Measurements from ENCODE around the gene CR1. TPM values are rescaled to one million over a fixed set of nuclear protein-coding genes. Genes with fewer than 3 reads are reported as not detected.
"Not testable (repeated sequence)": the region's sequence is repeated elsewhere in the genome, so short reads cannot be mapped to it uniquely, and the experiment has no call there.

CR1 gene
- total and polyA plus RNA-seq, 2 donors = 1.5 to 1.6 TPM

DNA sequence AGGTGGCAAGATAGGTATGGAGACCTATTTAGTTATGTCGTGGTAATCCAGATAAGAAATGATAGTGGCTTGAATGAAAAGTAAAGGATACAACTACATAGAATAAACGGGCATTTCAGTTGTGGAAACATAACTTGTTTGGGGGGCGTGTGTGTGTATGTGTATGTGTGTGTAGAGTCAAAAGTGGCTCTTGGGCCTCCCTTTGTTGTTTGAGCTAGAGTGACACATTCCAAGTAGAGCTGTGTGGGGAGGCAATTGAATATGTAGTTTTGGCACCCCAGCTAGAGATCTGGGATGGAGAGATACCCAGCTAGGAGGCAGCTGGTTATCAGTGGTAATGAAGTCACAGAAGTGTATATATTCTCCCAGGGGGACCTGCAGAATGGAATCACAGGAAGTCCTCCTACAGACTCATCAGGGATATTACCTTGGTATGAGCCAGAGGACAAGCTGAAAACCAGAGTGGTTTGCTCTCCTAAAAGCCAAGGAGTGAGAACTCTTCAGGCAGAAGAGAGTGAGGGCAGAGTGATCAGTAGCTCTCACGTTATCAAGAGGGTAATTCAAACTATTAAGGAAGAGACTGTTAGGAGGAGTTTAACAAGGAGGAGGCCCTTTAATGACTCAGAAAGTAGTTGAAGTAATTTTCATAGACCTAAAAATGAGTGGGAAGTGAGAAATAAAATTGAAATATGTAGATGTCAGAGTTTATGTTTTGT is 154.1 kb downstream of the CR1 start:
- Histone ChIP-seq H3K36me3 (ENCODE audit: control insufficient read depth in 2 of 2, insufficient read depth in 2 of 2, low read length in 1 of 2) (no peaks in the 10 kb centered on the region), H3K4me3 (ENCODE audit: low read length in 2 of 2) (no peak overlapping the region), H3K27ac (ENCODE audit: low read depth in 1 of 2, low read length in 1 of 2) (no peak overlapping the region), H3K9me3 (ENCODE audit: control insufficient read depth in 2 of 2, insufficient read depth in 1 of 2, low read length in 1 of 2) (no peaks in the 10 kb centered on the region), H3K27me3 (ENCODE audit: control insufficient read depth in 2 of 2, insufficient read depth in 1 of 2, low read length in 1 of 2) (peaks cover 0 to 25% of the 10 kb centered on the region in 2 donors), H3K4me1 (ENCODE audit: control insufficient read depth in 2 of 2, insufficient read depth in 2 of 2, low read length in 2 of 2) (peaks cover 3 to 5% of the 10 kb centered on the region in 2 donors)
- DNase-seq (ENCODE audit: low read depth in 6 of 9, low spot score in 9 of 9) = no peak
- 95% methylated on average over 4 of the region's 4 CpGs for WGBS

DNA sequence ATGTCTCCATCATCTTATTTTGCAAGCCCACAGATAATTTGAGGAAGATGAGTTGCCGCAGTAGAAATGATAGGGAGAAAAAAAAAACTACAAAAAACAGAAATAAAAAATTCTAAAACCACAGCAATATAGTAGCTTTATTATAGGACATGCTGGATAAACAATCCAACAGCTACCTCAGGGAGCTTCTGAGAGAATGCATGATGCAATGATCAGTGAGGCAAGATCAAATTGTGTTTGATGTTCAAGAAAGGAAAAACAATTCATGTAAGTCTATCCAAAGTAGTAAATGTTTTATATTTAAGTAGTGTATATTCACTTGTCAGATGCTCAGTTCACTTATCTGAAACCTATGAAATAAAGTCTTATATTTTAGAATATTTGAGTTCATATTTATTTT is 155.6 kb downstream of the CR1 start:
- H3K4me3 ChIP-seq (ENCODE audit: low read length in 2 of 2) = no peak overlapping the region
- no peaks in the 10 kb centered on the region for H3K36me3 ChIP-seq (ENCODE audit: control insufficient read depth in 2 of 2, insufficient read depth in 2 of 2, low read length in 1 of 2)
- H3K27ac ChIP-seq (ENCODE audit: low read depth in 1 of 2, low read length in 1 of 2) = no peak overlapping the region
- no peaks in the 10 kb centered on the region for H3K9me3 ChIP-seq (ENCODE audit: control insufficient read depth in 2 of 2, insufficient read depth in 1 of 2, low read length in 1 of 2)
- peaks cover 0 to 10% of the 10 kb centered on the region in 2 donors for H3K27me3 ChIP-seq (ENCODE audit: control insufficient read depth in 2 of 2, insufficient read depth in 1 of 2, low read length in 1 of 2)
- 100% methylated on average over 1 of the region's 1 CpG for WGBS
- H3K4me1 ChIP-seq (ENCODE audit: control insufficient read depth in 2 of 2, insufficient read depth in 2 of 2, low read length in 2 of 2) = no peaks in the 10 kb centered on the region
- no peak for DNase-seq (ENCODE audit: low read depth in 6 of 9, low spot score in 9 of 9)

DNA sequence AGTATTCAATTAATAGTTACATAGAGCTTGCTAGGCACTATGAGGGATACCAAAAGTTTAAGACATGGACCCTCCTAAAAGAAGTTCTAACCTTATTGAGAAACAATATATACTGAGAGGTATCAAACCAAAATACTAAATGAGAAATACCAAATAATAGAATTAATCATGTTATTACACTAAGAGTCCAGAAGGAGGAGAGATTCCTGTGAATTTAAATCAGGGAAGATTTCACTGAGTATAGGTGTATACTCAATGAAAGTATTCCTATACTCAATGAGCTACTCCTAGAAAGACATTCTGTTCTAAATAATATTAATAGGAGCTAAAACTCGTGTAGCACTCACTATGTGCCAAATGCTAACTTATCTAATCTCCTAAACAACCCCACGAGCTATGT is 158.4 kb downstream of the CR1 start:
- WGBS = 88% methylated on average over 2 of the region's 2 CpGs
- Histone ChIP-seq H3K27ac (ENCODE audit: low read depth in 1 of 2, low read length in 1 of 2) (no peak overlapping the region), H3K9me3 (ENCODE audit: control insufficient read depth in 2 of 2, insufficient read depth in 1 of 2, low read length in 1 of 2) (no peaks in the 10 kb centered on the region), H3K4me3 (ENCODE audit: low read length in 2 of 2) (no peak overlapping the region), H3K27me3 (ENCODE audit: control insufficient read depth in 2 of 2, insufficient read depth in 1 of 2, low read length in 1 of 2) (no peaks in the 10 kb centered on the region), H3K4me1 (ENCODE audit: control insufficient read depth in 2 of 2, insufficient read depth in 2 of 2, low read length in 2 of 2) (no peaks in the 10 kb centered on the region), H3K36me3 (ENCODE audit: control insufficient read depth in 2 of 2, insufficient read depth in 2 of 2, low read length in 1 of 2) (no peaks in the 10 kb centered on the region)
- no peak for DNase-seq (ENCODE audit: low read depth in 6 of 9, low spot score in 9 of 9)

DNA sequence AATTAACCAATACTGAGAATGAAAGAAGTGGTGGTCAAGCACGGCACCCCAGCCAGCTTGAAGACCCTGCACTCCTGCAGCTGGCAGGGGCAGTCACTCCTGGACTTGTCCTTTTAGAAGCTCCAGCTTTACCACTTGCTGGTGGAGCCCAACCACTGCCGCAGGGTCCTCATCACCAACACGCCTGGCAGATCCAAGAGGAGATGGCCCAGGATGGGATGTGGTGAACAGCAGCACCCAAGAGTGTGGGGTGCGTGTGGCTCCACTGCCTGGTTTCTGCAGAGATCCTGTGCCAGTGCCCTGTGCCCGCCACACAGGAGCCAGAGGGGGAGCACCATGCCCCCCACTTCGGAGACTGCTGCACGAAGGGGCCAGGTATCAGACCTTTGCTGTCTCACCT is 162.5 kb downstream of the CR1 start:
- no peak for DNase-seq (ENCODE audit: low read depth in 6 of 9, low spot score in 9 of 9)
- H3K4me3 ChIP-seq (ENCODE audit: low read length in 2 of 2) = no peak overlapping the region
- 87% methylated on average over 7 of the region's 7 CpGs for WGBS

DNA sequence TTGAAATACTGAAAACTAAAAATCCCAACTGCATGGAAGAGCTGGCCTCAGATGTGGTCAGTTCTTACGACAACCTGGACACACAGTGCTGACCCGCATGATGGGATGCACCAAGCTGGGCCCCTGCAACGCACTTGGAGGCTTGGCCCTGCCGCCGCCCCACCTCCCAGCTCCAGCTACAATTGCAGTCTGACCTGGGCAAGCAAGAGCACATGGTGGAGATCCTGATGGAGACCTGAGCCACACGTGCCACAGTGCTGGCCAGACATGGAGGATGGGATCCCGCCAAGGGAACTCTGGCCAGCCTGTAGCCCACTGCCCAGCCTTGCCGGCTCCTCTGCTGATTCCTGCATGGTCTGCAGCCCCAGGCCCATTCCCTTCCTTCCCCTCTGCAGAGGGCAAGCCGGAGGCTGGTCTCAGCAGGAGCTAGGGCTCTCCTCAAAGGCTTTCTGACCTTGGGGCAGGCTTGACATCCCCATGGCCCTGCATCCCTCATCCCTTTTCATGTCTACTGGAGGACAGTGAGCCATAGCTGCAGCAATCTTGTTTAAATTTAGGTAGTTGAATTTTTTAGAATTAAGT is 163.0 kb downstream of the CR1 start:
- 92% methylated on average over 9 of the region's 9 CpGs for WGBS
- H3K36me3 ChIP-seq (ENCODE audit: control insufficient read depth in 2 of 2, insufficient read depth in 2 of 2, low read length in 1 of 2) = no peaks in the 10 kb centered on the region
- no peaks in the 10 kb centered on the region for H3K4me1 ChIP-seq (ENCODE audit: control insufficient read depth in 2 of 2, insufficient read depth in 2 of 2, low read length in 2 of 2)
- DNase-seq (ENCODE audit: low read depth in 6 of 9, low spot score in 9 of 9) = no peak
- no peaks in the 10 kb centered on the region for H3K27me3 ChIP-seq (ENCODE audit: control insufficient read depth in 2 of 2, insufficient read depth in 1 of 2, low read length in 1 of 2)
- no peaks in the 10 kb centered on the region for H3K9me3 ChIP-seq (ENCODE audit: control insufficient read depth in 2 of 2, insufficient read depth in 1 of 2, low read length in 1 of 2)
- H3K4me3 ChIP-seq (ENCODE audit: low read length in 2 of 2) = no peak overlapping the region
- H3K27ac ChIP-seq (ENCODE audit: low read depth in 1 of 2, low read length in 1 of 2) = no peak overlapping the region

More for the DNA sequence above, 162.5 kb downstream of the CR1 start:
- no peaks in the 10 kb centered on the region for H3K36me3 ChIP-seq (ENCODE audit: control insufficient read depth in 2 of 2, insufficient read depth in 2 of 2, low read length in 1 of 2)
- no peaks in the 10 kb centered on the region for H3K27me3 ChIP-seq (ENCODE audit: control insufficient read depth in 2 of 2, insufficient read depth in 1 of 2, low read length in 1 of 2)
- H3K9me3 ChIP-seq (ENCODE audit: control insufficient read depth in 2 of 2, insufficient read depth in 1 of 2, low read length in 1 of 2) = no peaks in the 10 kb centered on the region
- no peaks in the 10 kb centered on the region for H3K4me1 ChIP-seq (ENCODE audit: control insufficient read depth in 2 of 2, insufficient read depth in 2 of 2, low read length in 2 of 2)
- H3K27ac ChIP-seq (ENCODE audit: low read depth in 1 of 2, low read length in 1 of 2) = no peak overlapping the region

DNA sequence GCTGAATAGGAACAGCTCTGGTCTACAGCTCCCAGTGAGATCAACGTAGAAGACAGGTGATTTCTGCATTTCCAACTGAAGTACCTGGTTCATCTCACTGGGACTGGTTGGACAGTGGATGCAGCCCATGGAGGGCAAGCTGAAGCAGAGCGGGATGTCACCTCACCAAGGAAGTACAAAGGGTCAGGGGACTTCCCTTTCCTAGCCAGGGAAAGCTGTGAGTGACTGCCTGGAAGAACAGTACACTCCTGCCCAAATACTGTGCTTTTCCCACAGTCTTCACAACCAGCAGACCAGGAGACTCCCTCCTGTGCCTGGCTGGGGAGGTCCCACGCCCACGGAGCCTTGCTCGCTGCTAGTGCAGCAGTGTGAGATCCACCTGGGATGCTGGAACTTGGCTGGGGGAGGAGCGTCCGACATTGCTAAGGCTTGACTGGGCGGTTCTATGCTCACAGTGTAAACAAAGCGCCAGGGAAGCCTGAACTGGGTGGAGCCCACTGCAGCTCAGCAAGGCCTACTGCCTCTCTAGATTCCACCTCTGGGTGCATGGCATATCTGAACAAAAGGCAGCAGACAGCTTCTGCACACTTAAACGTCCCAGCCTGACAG is 163.7 kb downstream of the CR1 start:
- Histone ChIP-seq H3K9me3 (ENCODE audit: control insufficient read depth in 2 of 2, insufficient read depth in 1 of 2, low read length in 1 of 2) (no peaks in the 10 kb centered on the region), H3K36me3 (ENCODE audit: control insufficient read depth in 2 of 2, insufficient read depth in 2 of 2, low read length in 1 of 2) (no peaks in the 10 kb centered on the region), H3K4me3 (ENCODE audit: low read length in 2 of 2) (no peak overlapping the region), H3K27me3 (ENCODE audit: control insufficient read depth in 2 of 2, insufficient read depth in 1 of 2, low read length in 1 of 2) (no peaks in the 10 kb centered on the region), H3K27ac (ENCODE audit: low read depth in 1 of 2, low read length in 1 of 2) (no peak overlapping the region), H3K4me1 (ENCODE audit: control insufficient read depth in 2 of 2, insufficient read depth in 2 of 2, low read length in 2 of 2) (no peaks in the 10 kb centered on the region)
- DNase-seq (ENCODE audit: low read depth in 6 of 9, low spot score in 9 of 9) = no peak
- WGBS = 87% methylated on average over 10 of the region's 10 CpGs

DNA sequence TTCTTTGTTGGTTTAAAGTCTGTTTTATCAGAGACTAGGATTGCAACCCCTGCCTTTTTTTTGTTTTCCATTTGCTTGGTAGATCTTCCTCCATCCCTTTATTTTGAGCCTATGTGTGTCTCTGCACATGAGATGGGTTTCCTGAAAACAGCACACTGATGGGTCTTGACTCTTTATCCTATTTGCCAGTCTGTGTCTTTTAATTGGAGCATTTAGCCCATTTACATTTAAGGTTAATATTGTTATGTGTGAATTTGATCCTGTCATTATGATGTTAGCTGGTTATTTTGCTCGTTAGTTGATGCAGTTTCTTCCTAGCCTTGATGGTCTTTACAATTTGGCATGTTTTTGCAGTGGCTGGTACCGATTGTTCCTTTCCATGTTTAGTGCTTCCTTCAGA is 165.5 kb downstream of the CR1 start:
- not testable (repeated sequence) for H3K9me3 ChIP-seq (ENCODE audit: control insufficient read depth in 2 of 2, insufficient read depth in 1 of 2, low read length in 1 of 2); H3K36me3 ChIP-seq (ENCODE audit: control insufficient read depth in 2 of 2, insufficient read depth in 2 of 2, low read length in 1 of 2); H3K27me3 ChIP-seq (ENCODE audit: control insufficient read depth in 2 of 2, insufficient read depth in 1 of 2, low read length in 1 of 2); H3K4me3 ChIP-seq (ENCODE audit: low read length in 2 of 2); H3K4me1 ChIP-seq (ENCODE audit: control insufficient read depth in 2 of 2, insufficient read depth in 2 of 2, low read length in 2 of 2); H3K27ac ChIP-seq (ENCODE audit: low read depth in 1 of 2, low read length in 1 of 2); DNase-seq (ENCODE audit: low read depth in 6 of 9, low spot score in 9 of 9)
- 95% methylated on average over 1 of the region's 2 CpGs for WGBS

DNA sequence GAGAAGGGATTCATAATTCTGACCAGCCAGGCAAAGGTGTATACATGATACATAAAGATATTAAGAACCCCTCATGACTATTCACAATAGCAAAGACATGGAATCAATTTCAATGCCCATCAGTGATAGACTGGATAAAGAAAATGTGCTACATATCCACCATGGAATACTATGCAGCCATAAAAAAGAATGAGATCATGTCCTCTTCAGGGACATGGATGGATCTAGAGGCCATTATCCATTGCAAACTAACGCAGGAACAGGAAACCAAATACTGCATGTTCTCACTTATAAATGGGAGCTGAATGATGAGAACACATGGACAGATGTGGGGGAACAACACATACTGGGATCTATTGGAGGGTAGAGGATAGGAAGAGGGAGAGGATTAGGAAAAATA is 170.4 kb downstream of the CR1 start:
- H3K27ac ChIP-seq (ENCODE audit: low read depth in 1 of 2, low read length in 1 of 2) = no peak overlapping the region
- H3K4me1 ChIP-seq (ENCODE audit: control insufficient read depth in 2 of 2, insufficient read depth in 2 of 2, low read length in 2 of 2) = peaks cover 0 to 3% of the 10 kb centered on the region in 2 donors
- no peaks in the 10 kb centered on the region for H3K36me3 ChIP-seq (ENCODE audit: control insufficient read depth in 2 of 2, insufficient read depth in 2 of 2, low read length in 1 of 2)
- no peak overlapping the region for H3K4me3 ChIP-seq (ENCODE audit: low read length in 2 of 2)
- peaks cover 16 to 41% of the 10 kb centered on the region in 2 donors for H3K27me3 ChIP-seq (ENCODE audit: control insufficient read depth in 2 of 2, insufficient read depth in 1 of 2, low read length in 1 of 2)
- no peaks in the 10 kb centered on the region for H3K9me3 ChIP-seq (ENCODE audit: control insufficient read depth in 2 of 2, insufficient read depth in 1 of 2, low read length in 1 of 2)
- DNase-seq (ENCODE audit: low read depth in 6 of 9, low spot score in 9 of 9) = no peak
- WGBS = 98% methylated on average over 1 of the region's 1 CpG

DNA sequence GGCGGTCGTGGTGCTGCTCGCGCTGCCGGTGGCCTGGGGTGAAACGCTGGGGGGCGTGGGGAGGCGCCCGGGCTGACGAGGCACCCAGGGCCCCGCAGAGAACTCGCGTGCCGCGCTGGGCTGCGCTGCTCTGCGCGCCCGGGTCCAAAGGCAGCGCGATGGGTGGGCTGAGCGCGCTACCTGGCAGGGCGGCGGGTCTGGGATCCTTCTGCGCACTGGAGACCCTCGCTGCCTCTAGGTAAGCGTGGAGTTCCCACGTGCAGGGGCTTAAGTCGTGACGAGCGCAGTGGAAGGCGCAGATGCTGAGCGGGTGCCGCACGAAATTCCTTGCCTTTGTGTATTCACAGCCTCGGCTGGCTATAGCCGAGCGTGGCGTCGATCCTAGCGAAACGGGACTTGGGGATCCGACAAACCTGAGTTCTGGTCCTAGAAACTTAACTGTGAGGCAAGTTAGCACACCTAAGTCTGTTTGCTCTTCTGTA is 173.6 kb downstream of the CR1 start:
- peaks cover 0 to 3% of the 10 kb centered on the region in 2 donors for H3K4me1 ChIP-seq (ENCODE audit: control insufficient read depth in 2 of 2, insufficient read depth in 2 of 2, low read length in 2 of 2)
- 9% methylated on average over 44 of the region's 44 CpGs for WGBS
- no peak overlapping the region for H3K4me3 ChIP-seq (ENCODE audit: low read length in 2 of 2)
- no peaks in the 10 kb centered on the region for H3K9me3 ChIP-seq (ENCODE audit: control insufficient read depth in 2 of 2, insufficient read depth in 1 of 2, low read length in 1 of 2)
- H3K36me3 ChIP-seq (ENCODE audit: control insufficient read depth in 2 of 2, insufficient read depth in 2 of 2, low read length in 1 of 2) = no peaks in the 10 kb centered on the region
- no peak for DNase-seq (ENCODE audit: low read depth in 6 of 9, low spot score in 9 of 9)
- H3K27ac ChIP-seq (ENCODE audit: low read depth in 1 of 2, low read length in 1 of 2) = no peak overlapping the region
- peaks cover 18 to 47% of the 10 kb centered on the region in 2 donors for H3K27me3 ChIP-seq (ENCODE audit: control insufficient read depth in 2 of 2, insufficient read depth in 1 of 2, low read length in 1 of 2)

Measured in thymus (tissue), 11 donors.